Activated CD8-positive, alpha-beta memory T cell treated with anti-CD3 and anti-CD28 coated beads for 1 hour (primary cell): ENCODE data around the gene HERPUD2.
"Not testable (repeated sequence)": the region's sequence is repeated elsewhere in the genome, so short reads cannot be mapped to it uniquely, and the experiment has no call there.

Experiments used
- DNase-seq, 2 donors: peaks; one replicate each; pipeline ENCODE4 v3.0.0-alpha.2; 2020; ENCODE audit warnings: low read depth in 1 of 2; ENCODE audit errors: extremely low read depth in 1 of 2

Gene HERPUD2

GRCh38 chr7:35714862-35715261 lies 19.9 kb upstream of the HERPUD2 start:
- no peak for DNase-seq

- DNase-seq: no peak
These were observed 19.5 kb upstream of the HERPUD2 start for GRCh38 chr7:35714407-35714806.

GRCh38 chr7:35712563-35713226 lies 17.8 kb upstream of the HERPUD2 start:
- DNase-seq: no peak

GRCh38 chr7:35707422-35707821 lies 12.5 kb upstream of the HERPUD2 start:
- no peak for DNase-seq

- DNase-seq: no peak
These were observed 11.1 kb upstream of the HERPUD2 start for GRCh38 chr7:35705932-35706461.

- no peak for DNase-seq
These were observed 9.3 kb upstream of the HERPUD2 start for GRCh38 chr7:35704261-35704660.

GRCh38 chr7:35702541-35702940 lies 7.6 kb upstream of the HERPUD2 start:
- DNase-seq: no peak

- DNase-seq: no peak
These were observed 6.5 kb upstream of the HERPUD2 start for GRCh38 chr7:35701287-35701900.

- no peak for DNase-seq
These were observed 5.9 kb upstream of the HERPUD2 start for GRCh38 chr7:35700865-35701264.

- no peak for DNase-seq
These were observed 5.4 kb upstream of the HERPUD2 start for GRCh38 chr7:35700333-35700732.

GRCh38 chr7:35699796-35700305 lies 4.9 kb upstream of the HERPUD2 start:
- no peak for DNase-seq

- DNase-seq: not testable (repeated sequence)
These were observed 3.4 kb upstream of the HERPUD2 start for GRCh38 chr7:35698382-35698781.

GRCh38 chr7:35697414-35698175 lies 2.7 kb upstream of the HERPUD2 start:
- no peak for DNase-seq

- DNase-seq: no peak
These were observed 1.1 kb upstream of the HERPUD2 start for GRCh38 chr7:35695987-35696386.

GRCh38 chr7:35695473-35695850 lies 527 bp upstream of the HERPUD2 start:
- DNase-seq: no peak

- DNase-seq: no peak
These were observed 663 bp downstream of the HERPUD2 start for GRCh38 chr7:35694161-35694783.

GRCh38 chr7:35691827-35692307 lies 3.1 kb downstream of the HERPUD2 start:
- no peak for DNase-seq

GRCh38 chr7:35691366-35691765 lies 3.6 kb downstream of the HERPUD2 start:
- DNase-seq: no peak

- not testable (repeated sequence) for DNase-seq
These were observed 4.3 kb downstream of the HERPUD2 start for GRCh38 chr7:35690614-35691013.

- no peak for DNase-seq
These were observed 9.2 kb downstream of the HERPUD2 start for GRCh38 chr7:35685781-35686180.
